Skeletal muscle satellite cell (primary cell): ENCODE results near the gene NDRG2.

ENCODE experiments used
- H3K27me3 ChIP-seq: 2 replicates; pipeline ENCODE4 v1.7.0; 2013; ENCODE audit warnings: low read length; ENCODE audit not compliant: control insufficient read depth, insufficient read depth
- H3K36me3 ChIP-seq: 2 replicates; pipeline ENCODE4 v1.7.0; 2013; ENCODE audit warnings: mild to moderate bottlenecking, control low read depth, low read length; ENCODE audit not compliant: insufficient read depth
- H3K4me1 ChIP-seq: 2 replicates; pipeline ENCODE4 v1.7.0; 2013; ENCODE audit warnings: low read length; ENCODE audit not compliant: control insufficient read depth, insufficient read depth
- H3K4me2 ChIP-seq: 2 replicates; pipeline ENCODE4 v1.7.0; 2013; ENCODE audit warnings: mild to moderate bottlenecking, low read length
- H3K4me3 ChIP-seq: 2 replicates; pipeline ENCODE4 v1.7.0; 2013; ENCODE audit warnings: low read length
- H3K9ac ChIP-seq: 2 replicates; pipeline ENCODE4 v1.7.0; 2013; ENCODE audit warnings: mild to moderate bottlenecking, low read depth, low read length, moderate library complexity
- H3K9me3 ChIP-seq: replicated peaks from 2 replicates; pipeline ENCODE4 v1.7.0; 2013; ENCODE audit warnings: mild to moderate bottlenecking, control low read depth, low read length

The NDRG2 gene

GRCh38 chr14:21054123-21054767 lies 29.4 kb upstream of the NDRG2 start:
- Histone ChIP-seq H3K9me3 (no peaks in the 10 kb centered on the region), H3K4me1 (no peaks in the 10 kb centered on the region)

GRCh38 chr14:21053184-21054122 lies 28.6 kb upstream of the NDRG2 start:
- H3K9me3 ChIP-seq: no peaks in the 10 kb centered on the region
- no peak overlapping the region for H3K9ac ChIP-seq
- H3K4me1 ChIP-seq: peaks cover 4% of the 10 kb centered on the region
- no peak overlapping the region for H3K4me3 ChIP-seq
- H3K4me2 ChIP-seq: no peak overlapping the region
- peaks cover 6% of the 10 kb centered on the region for H3K27me3 ChIP-seq
- H3K36me3 ChIP-seq: no peaks in the 10 kb centered on the region

More at GRCh38 chr14:21054123-21054767, 29.4 kb upstream of the NDRG2 start:
- H3K4me3 ChIP-seq: no peak overlapping the region
- H3K27me3 ChIP-seq: peaks cover 6% of the 10 kb centered on the region
- no peak overlapping the region for H3K9ac ChIP-seq
- no peaks in the 10 kb centered on the region for H3K36me3 ChIP-seq
- H3K4me2 ChIP-seq: no peak overlapping the region

- H3K4me3 ChIP-seq: no peak overlapping the region
- no peak overlapping the region for H3K9ac ChIP-seq
- no peak overlapping the region for H3K4me2 ChIP-seq
- H3K9me3 ChIP-seq: no peaks in the 10 kb centered on the region
- peaks cover 7% of the 10 kb centered on the region for H3K27me3 ChIP-seq
- peaks cover 4% of the 10 kb centered on the region for H3K4me1 ChIP-seq
- H3K36me3 ChIP-seq: no peaks in the 10 kb centered on the region
Observed at GRCh38 chr14:21050597-21050996, 25.7 kb upstream of the NDRG2 start.

GRCh38 chr14:21049271-21049673 lies 24.4 kb upstream of the NDRG2 start:
- Histone ChIP-seq H3K36me3 (no peaks in the 10 kb centered on the region), H3K4me3 (no peak overlapping the region), H3K4me1 (peaks cover 4% of the 10 kb centered on the region), H3K27me3 (peaks cover 20% of the 10 kb centered on the region), H3K4me2 (peak overlapping the region; percentile 64), H3K9ac (no peak overlapping the region), H3K9me3 (no peaks in the 10 kb centered on the region)

- no peak overlapping the region for H3K4me2 ChIP-seq
- H3K9me3 ChIP-seq: no peaks in the 10 kb centered on the region
- H3K9ac ChIP-seq: no peak overlapping the region
- no peaks in the 10 kb centered on the region for H3K36me3 ChIP-seq
- H3K27me3 ChIP-seq: peaks cover 24% of the 10 kb centered on the region
- H3K4me1 ChIP-seq: peaks cover 6% of the 10 kb centered on the region
- H3K4me3 ChIP-seq: no peak overlapping the region
Observed at GRCh38 chr14:21048638-21049037, 23.8 kb upstream of the NDRG2 start.

GRCh38 chr14:21047378-21047781 lies 22.5 kb upstream of the NDRG2 start:
- Histone ChIP-seq H3K4me1 (peaks cover 19% of the 10 kb centered on the region), H3K4me2 (no peak overlapping the region), H3K27me3 (peaks cover 35% of the 10 kb centered on the region), H3K36me3 (no peaks in the 10 kb centered on the region), H3K9me3 (no peaks in the 10 kb centered on the region), H3K9ac (no peak overlapping the region), H3K4me3 (no peak overlapping the region)

GRCh38 chr14:21043974-21044618 lies 19.2 kb upstream of the NDRG2 start:
- Histone ChIP-seq H3K36me3 (no peaks in the 10 kb centered on the region), H3K27me3 (peaks cover 29% of the 10 kb centered on the region), H3K4me3 (no peak overlapping the region), H3K9ac (no peak overlapping the region), H3K4me2 (no peak overlapping the region), H3K9me3 (no peaks in the 10 kb centered on the region), H3K4me1 (peaks cover 38% of the 10 kb centered on the region)

- no peak overlapping the region for H3K4me3 ChIP-seq
Observed at GRCh38 chr14:21043387-21043973, 18.6 kb upstream of the NDRG2 start.

GRCh38 chr14:21042918-21043317 lies 18.1 kb upstream of the NDRG2 start:
- peaks cover 40% of the 10 kb centered on the region for H3K4me1 ChIP-seq
- H3K9ac ChIP-seq: no peak overlapping the region
- no peak overlapping the region for H3K4me3 ChIP-seq
- no peaks in the 10 kb centered on the region for H3K9me3 ChIP-seq
- no peaks in the 10 kb centered on the region for H3K36me3 ChIP-seq
- peaks cover 38% of the 10 kb centered on the region for H3K27me3 ChIP-seq
- peak overlapping the region; percentile 21 for H3K4me2 ChIP-seq

More at GRCh38 chr14:21043387-21043973, 18.6 kb upstream of the NDRG2 start:
- Histone ChIP-seq H3K4me1 (peaks cover 40% of the 10 kb centered on the region), H3K9me3 (no peaks in the 10 kb centered on the region), H3K9ac (no peak overlapping the region), H3K27me3 (peaks cover 32% of the 10 kb centered on the region), H3K4me2 (peak overlapping the region; percentile 21), H3K36me3 (no peaks in the 10 kb centered on the region)

GRCh38 chr14:21041676-21042433 lies 17.0 kb upstream of the NDRG2 start, which contains the start of gene RNASE7:
Gene RNASE7 (plus strand): TSS chr14:21042362. CDS start chr14:21042993, 631 bp downstream.
- H3K9me3 ChIP-seq: no peaks in the 10 kb centered on the region
- peaks cover 38% of the 10 kb centered on the region for H3K27me3 ChIP-seq
- no peaks in the 10 kb centered on the region for H3K36me3 ChIP-seq
- peak within 1 kb of the TSS; percentile 21 for H3K4me2 ChIP-seq
- H3K4me3 ChIP-seq: no peak within 1 kb of the TSS
- H3K9ac ChIP-seq: no peak within 1 kb of the TSS
- H3K4me1 ChIP-seq: peaks cover 40% of the 10 kb centered on the region
